GM12878 (cell line): ENCODE measurements around the gene COTL1. TPM values are rescaled to one million over a fixed set of nuclear protein-coding genes. Genes with fewer than 3 reads are reported as not detected.

ENCODE experiments used
- ATAC-seq: fragments of 200-7000 bp; cut with Tn5 transposase; 3 replicates; pipeline ENCODE4 v1.9.1; 2020; ENCODE audit warnings: mild to moderate bottlenecking, moderate library complexity
- BruUV-seq: library from RNA; stranded (reverse); fragments of 400-500 nt; replicated peaks from 2 replicates; lab custom pipeline; 2021; lab: Mats Ljungman, UMichigan
- CTCF ChIA-PET: fragments of 300-600 bp; sonication (Branson Sonifier 250); formaldehyde crosslinking; extraction: SDS; loops from one replicate; lab custom pipeline; 2021; ENCODE audit warnings: inconsistent platforms; lab: Yijun Ruan, JAX
- POLR2A ChIA-PET: fragments of 350-600 bp; formaldehyde crosslinking; extraction: SDS; loops from one replicate; lab custom pipeline; 2021; ENCODE audit warnings: inconsistent platforms; lab: Charles Lee
- RAD21 ChIA-PET: fragments of 300-600 bp; sonication (Branson Sonifier 250); formaldehyde crosslinking; loops from one replicate; lab custom pipeline; 2023; ENCODE audit warnings: antibody characterized with exemption; ENCODE audit not compliant: unreplicated experiment; lab: Charles Lee
- SMC1A ChIA-PET: fragments of 300-600 bp; sonication (Branson Sonifier 250); formaldehyde crosslinking; loops from one replicate; lab custom pipeline; 2023; ENCODE audit not compliant: unreplicated experiment, uncharacterized antibody; lab: Charles Lee
- DNase-seq: peaks from one replicate; pipeline ENCODE4 v3.0.0-alpha.2; 2011; ENCODE audit warnings: low read depth, low spot score
- FAIRE-seq: peaks from 3 replicates; lab custom pipeline; 2011; peaks lifted over from hg19 to GRCh38; lab: Jason Lieb, UNC
- H2AFZ ChIP-seq: 2 replicates; pipeline ENCODE4 v1.6.0; 2011; ENCODE audit warnings: low read depth, low read length, control low read depth; ENCODE audit not compliant: control insufficient read depth
- H3K27ac ChIP-seq: 2 replicates; pipeline ENCODE4 v1.5.1; 2011; ENCODE audit warnings: control low read depth; ENCODE audit not compliant: control insufficient read depth, insufficient read depth
- H3K27me3 ChIP-seq, 2 experiments: replicated peaks in 1 of 2; 2 replicates each; pipeline versions ENCODE4 v1.6.0 to v1.6.1; 2011; ENCODE audit warnings: low read length in 1 of 2; ENCODE audit not compliant: control insufficient read depth in 2 of 2, insufficient read depth in 2 of 2
- H3K36me3 ChIP-seq, 2 experiments: 2 replicates each; pipeline ENCODE4 v1.5.1; 2011; ENCODE audit warnings: low read length in 1 of 2; ENCODE audit not compliant: control insufficient read depth in 2 of 2, insufficient read depth in 2 of 2
- H3K4me1 ChIP-seq: 2 replicates; pipeline ENCODE4 v1.6.1; 2011; ENCODE audit warnings: mild to moderate bottlenecking, low read length, moderate library complexity, mixed read lengths; ENCODE audit not compliant: control insufficient read depth, insufficient read depth
- H3K4me2 ChIP-seq: 2 replicates; pipeline ENCODE4 v1.6.0; 2011; ENCODE audit warnings: control low read depth; ENCODE audit not compliant: control insufficient read depth, insufficient read depth
- H3K4me3 ChIP-seq: fragments of 200-600 bp; sonication (generic); 2 replicates; pipeline ENCODE4 v1.5.1; 2016
- H3K79me2 ChIP-seq: 2 replicates; pipeline ENCODE4 v1.6.0; 2011; ENCODE audit warnings: low read length; ENCODE audit not compliant: control insufficient read depth, insufficient read depth
- H3K9ac ChIP-seq: 2 replicates; pipeline ENCODE4 v1.8.0; 2011; ENCODE audit warnings: low read length, control low read depth, mixed read lengths; ENCODE audit not compliant: control insufficient read depth, insufficient read depth
- H3K9me3 ChIP-seq: replicated peaks from 3 replicates; pipeline ENCODE4 v1.5.1; 2011; ENCODE audit warnings: mild to moderate bottlenecking, low read length; ENCODE audit not compliant: control insufficient read depth, insufficient read depth
- H4K20me1 ChIP-seq: 2 replicates; pipeline ENCODE4 v1.6.0; 2011; ENCODE audit not compliant: control insufficient read depth, insufficient read depth
- ATF3 ChIP-seq: IDR thresholded peaks from 2 replicates; pipeline ENCODE4 v1.6.1; 2011; ENCODE audit warnings: low read depth, mild to moderate bottlenecking, low read length, moderate library complexity, borderline replicate concordance; ENCODE audit errors: extremely low read depth
- ELK1 ChIP-seq: IDR thresholded peaks from 2 replicates; pipeline ENCODE4 v1.6.1; 2012; ENCODE audit warnings: low read depth, low read length, improper control_type of control experiment
- HDGF ChIP-seq: fragments of 450-650 bp; IDR thresholded peaks from 2 replicates; pipeline ENCODE4 v1.6.1; 2016; ENCODE audit warnings: antibody characterized with exemption
- KAT2A ChIP-seq: conservative IDR thresholded peaks from 2 replicates; pipeline ENCODE4 v1.6.1; 2011; ENCODE audit warnings: low read depth, low read length; ENCODE audit not compliant: control insufficient read depth
- PKNOX1 ChIP-seq: fragments of 450-650 bp; IDR thresholded peaks from 2 replicates; pipeline ENCODE4 v1.6.1; 2016; ENCODE audit warnings: mild to moderate bottlenecking
- WGBS: methylation state at CpG from one replicate; pipeline ENCODE4 v1.1.6; 2016; ENCODE audit warnings: low lambda C conversion rate; ENCODE audit not compliant: insufficient replicate concordance, insufficient coverage; ENCODE audit errors: missing lambda C conversion rate; 5-methylcytosine and 5-hydroxymethylcytosine counted together
- in situ Hi-C: fragments of 300-500 bp; cut with MboI; formaldehyde crosslinking; loops from 9 replicates; pipeline ENCODE4 v1.14.3; 2018; ENCODE audit warnings: mixed read lengths
- intact Hi-C: fragments of 100-400 bp; cut with micrococcal nuclease; formaldehyde crosslinking; loops from one replicate; pipeline ENCODE4 v1.14.2; 2022; ENCODE audit not compliant: unreplicated experiment
- polyA plus RNA-seq, 11 experiments: library from polyadenylated mRNA; depleted of rRNA in 4 of 11; unstranded in 6 of 11; stranded (reverse) in 5 of 11; fragments of >200 nt; fragmentation: Nextera tagmentation in 4 of 11; fragmentation: Illumina TruSeq in 1 of 11; extraction: Ambion mirVana in 4 of 11; extraction: Trizol in 1 of 11; gene quantifications; 1 replicate in 1 of 11; 2 replicates in 10 of 11; pipeline versions ENCODE4 v1.2.1 to v1.2.3, GENCODE V29; 2011 to 2016; ENCODE audit warnings: inconsistent platforms in 2 of 11, missing spikeins in 2 of 11, low read depth in 1 of 11
- total RNA-seq, 4 experiments: library from RNA; depleted of rRNA in 3 of 4; stranded (reverse); fragments of >200 nt in 3 of 4; fragmentation: Illumina TruSeq in 1 of 4; extraction: Trizol in 1 of 4; gene quantifications; 2 replicates each; pipeline versions ENCODE4 v1.2.1 to v1.2.3, GENCODE V29; 2013 to 2021

COTL1 gene
- total and polyA plus RNA-seq, 10 of the 15 experiments (the other 5 are each of a cell fraction or from before 2014, with no cell fraction given), result 140 to 894 (median 330) TPM

DNA sequence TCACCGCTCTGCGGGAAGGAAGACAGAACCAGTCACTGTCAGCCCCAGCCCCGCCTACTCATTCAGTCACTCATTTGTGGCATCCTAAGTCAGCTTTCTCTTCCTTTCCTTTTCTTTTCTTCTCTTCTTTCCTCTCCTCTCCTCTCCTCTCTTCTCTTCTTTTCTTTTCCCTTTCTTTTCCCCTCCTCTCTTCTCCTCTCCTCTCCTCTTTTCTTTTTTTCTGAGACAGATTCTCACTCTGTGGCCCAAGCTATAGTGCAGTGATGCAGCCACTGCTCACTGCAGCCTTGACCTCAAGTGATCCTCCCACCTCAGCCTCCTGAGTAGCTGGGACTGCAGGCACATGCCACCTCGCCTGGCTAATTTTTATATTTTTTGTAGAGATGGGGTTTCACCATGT is 19.8 kb upstream of the COTL1 start:
- in situ Hi-C loops (loop anchor here (25.0 kb wide), 1 partner anchor 325 kb away; no protein-coding TSS in a partner anchor), intact Hi-C loops (no loop called here)
- Histone ChIP-seq H3K36me3 (no peaks in the 10 kb centered on the region), H3K4me3 (no peak overlapping the region), H3K4me2 (no peak overlapping the region), H2AFZ (no peak overlapping the region; the same call in 1 of the 2 replicates), H3K79me2 (no peaks in the 10 kb centered on the region), H3K27me3 (no peaks in the 10 kb centered on the region), H3K9me3 (no peaks in the 10 kb centered on the region), H3K27ac (no peak overlapping the region; the same call in 1 of the 2 replicates), H3K9ac (no peak overlapping the region), H3K4me1 (peaks cover 31% of the 10 kb centered on the region), H4K20me1 (no peaks in the 10 kb centered on the region)
- WGBS, result 72% methylated on average over 4 of the region's 4 CpGs
- POLR2A ChIA-PET, result interaction anchor here (0.6 to 1.1 kb wide), 3 partner anchors 11 to 104 kb away, joined by 3 to 4 read pairs (median 4); partner anchors contain the start of gene KLHL36
- CTCF ChIA-PET, result interaction anchor here (0.7 to 3.1 kb wide), 9 partner anchors 11 to 127 kb away, joined by 3 to 11 read pairs (median 4); no protein-coding TSS in a partner anchor
- TF ChIP-seq PKNOX1, result peak; percentile 7; the same call in 1 of the 2 replicates
- TF ChIP-seq ELK1, result no peak
- TF ChIP-seq HDGF, result peak; percentile 21; the same call in 1 of the 2 replicates
- no peak for TF ChIP-seq ATF3
- TF ChIP-seq KAT2A, result no peak
- RAD21 ChIA-PET, result interaction anchor here (1.5 kb wide), 1 partner anchor 333 kb away, joined by 3 read pairs; no protein-coding TSS in a partner anchor
- SMC1A ChIA-PET, result interaction anchor here (0.9 to 1.9 kb wide), 4 partner anchors 15 to 116 kb away, joined by 3 to 8 read pairs (median 4); no protein-coding TSS in a partner anchor
- BruUV-seq, result no TSS peak
- DNase-seq, result no peak
- no peak for FAIRE-seq
- ATAC-seq, result no peak
